Amniotic stem cell (primary cell): ENCODE data around the gene GAPVD1.

ENCODE experiments used
- DNase-seq: peaks from one replicate; lab custom pipeline; 2025; lab: John Stamatoyannopoulos, UW

The GAPVD1 gene

GRCh38 chr9:125405938-125406809 is 144.5 kb downstream of the GAPVD1 start:
- no peak for DNase-seq

- DNase-seq, result no peak
These were observed 145.1 kb downstream of the GAPVD1 start for GRCh38 chr9:125406810-125407087.

- DNase-seq, result no peak
These were observed 145.9 kb downstream of the GAPVD1 start for GRCh38 chr9:125407432-125407973.

- DNase-seq, result peak; percentile 48
These were observed 146.6 kb downstream of the GAPVD1 start for GRCh38 chr9:125407974-125408900.

- DNase-seq, result no peak
These were observed 147.6 kb downstream of the GAPVD1 start for GRCh38 chr9:125409217-125409636.

- DNase-seq, result no peak
These were observed 148.3 kb downstream of the GAPVD1 start for GRCh38 chr9:125409637-125410521.

- DNase-seq, result no peak
These were observed 148.9 kb downstream of the GAPVD1 start for GRCh38 chr9:125410522-125410894.

- DNase-seq, result no peak
These were observed 149.6 kb downstream of the GAPVD1 start for GRCh38 chr9:125411171-125411756.

- DNase-seq, result no peak
These were observed 150.5 kb downstream of the GAPVD1 start for GRCh38 chr9:125412166-125412565.

GRCh38 chr9:125413579-125413978 is 152.0 kb downstream of the GAPVD1 start:
- no peak for DNase-seq

GRCh38 chr9:125415583-125416460 is 154.2 kb downstream of the GAPVD1 start:
- no peak for DNase-seq

GRCh38 chr9:125416517-125416916 is 154.9 kb downstream of the GAPVD1 start:
- no peak for DNase-seq
